Midbrain (tissue), 1 donor: ENCODE measurements around the gene HMCN2.

Source experiments
- DNase-seq: peaks from one replicate; lab custom pipeline; 2025; lab: John Stamatoyannopoulos, UW

The HMCN2 gene

DNA sequence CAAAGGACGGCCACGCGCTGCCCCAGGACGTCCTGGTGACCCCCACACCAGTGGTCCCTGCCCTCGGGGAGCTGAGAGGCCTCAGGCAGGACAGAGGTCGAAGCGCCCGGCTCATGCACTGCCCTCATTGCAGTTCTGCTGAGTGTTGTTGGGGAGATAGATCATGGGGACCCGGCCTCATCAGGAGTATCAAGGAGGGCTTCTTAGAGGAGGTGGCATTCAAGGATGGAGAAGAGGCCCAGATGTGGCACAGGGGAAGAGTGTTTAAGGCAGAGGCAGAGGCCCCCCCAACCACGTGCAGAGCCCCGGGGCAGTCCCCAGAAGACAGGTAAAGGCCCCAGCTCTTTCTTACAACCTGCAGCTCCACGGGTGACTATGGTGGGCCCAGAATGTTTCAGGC, 205.4 kb downstream of the HMCN2 start:
- DNase-seq, result no peak

DNA sequence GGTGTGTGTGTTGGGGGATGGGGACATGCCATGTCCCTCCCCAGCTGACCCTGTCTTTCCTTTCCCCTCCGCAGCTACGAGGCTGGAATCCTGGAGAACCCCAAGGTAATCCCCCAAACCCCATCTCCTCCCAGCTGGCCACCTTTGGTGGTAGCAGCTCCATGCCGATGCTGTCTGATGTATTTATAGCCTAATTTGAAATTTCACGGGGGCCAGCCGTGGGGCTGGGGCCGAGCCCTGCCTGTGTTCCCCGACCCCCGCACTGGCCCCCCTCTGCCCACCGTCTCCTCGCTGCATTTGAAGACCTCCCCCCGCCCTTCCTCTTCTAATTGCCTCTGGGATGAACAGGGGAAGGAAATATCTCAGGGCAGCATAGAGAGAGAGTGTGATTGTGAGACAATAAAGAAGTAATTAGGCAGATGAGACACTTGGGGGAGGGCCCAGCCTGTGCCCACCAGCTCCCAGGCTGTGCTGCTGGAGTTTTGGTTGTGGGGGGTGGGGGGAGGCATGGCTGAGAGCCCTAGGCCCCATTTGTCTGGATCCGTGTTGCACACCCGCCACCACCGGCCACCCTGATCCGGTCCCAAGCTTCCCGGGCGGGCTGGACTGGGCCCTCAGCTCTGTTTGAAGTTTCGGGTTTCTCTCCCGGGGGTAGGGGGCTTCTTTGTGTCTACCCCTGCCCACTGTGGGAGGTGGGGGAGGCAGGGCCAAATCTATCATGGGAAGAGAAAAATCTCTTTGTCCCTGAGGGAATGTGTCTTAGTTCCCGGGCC, 206.0 kb downstream of the HMCN2 start:
- no peak for DNase-seq

DNA sequence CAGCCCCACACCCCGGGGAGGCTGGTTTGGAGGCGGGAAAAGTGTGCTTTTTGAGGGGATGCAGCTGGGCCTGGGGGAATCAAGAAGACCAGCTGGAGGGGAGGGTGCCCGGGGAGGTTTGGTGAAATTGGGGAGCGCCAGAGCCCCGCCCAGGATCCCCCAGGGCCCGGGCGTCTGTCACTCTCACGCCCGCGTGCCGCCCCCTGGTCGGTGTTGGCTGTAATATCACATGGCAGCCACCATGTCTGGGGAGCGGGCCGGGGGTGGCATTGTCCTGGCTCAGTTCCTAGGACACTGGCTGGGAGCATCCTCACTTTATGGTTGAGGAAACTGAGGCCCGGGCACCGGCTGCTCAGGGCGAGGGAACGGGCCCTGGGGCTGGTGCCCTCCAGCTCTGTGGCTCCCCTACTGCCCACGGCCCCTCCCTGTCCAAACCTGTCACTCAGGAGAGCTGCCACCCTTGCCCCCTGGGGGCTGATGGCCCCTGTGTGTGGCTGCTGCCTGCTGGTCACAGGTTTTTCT, 206.7 kb downstream of the HMCN2 start:
- DNase-seq, result no peak

DNA sequence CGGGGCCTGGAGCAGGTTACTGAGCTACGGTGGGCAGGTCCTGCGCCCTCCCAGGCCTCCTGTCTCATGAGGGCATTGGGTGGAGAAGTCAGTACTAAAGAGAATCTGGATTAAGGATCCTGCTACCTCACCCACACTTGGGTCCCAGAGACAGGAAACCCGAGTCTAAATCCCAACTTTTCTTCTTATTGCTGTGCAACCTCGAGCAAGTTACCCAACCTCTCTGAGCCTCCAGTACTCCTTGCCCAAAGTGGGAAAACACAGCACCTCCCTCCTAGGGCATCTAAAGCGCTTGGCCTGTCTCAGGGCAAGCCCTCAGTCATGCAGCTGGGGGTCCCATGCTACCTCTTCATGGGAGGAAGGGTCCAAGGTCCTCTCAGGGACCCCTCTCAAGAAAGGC, 207.4 kb downstream of the HMCN2 start:
- no peak for DNase-seq

DNA sequence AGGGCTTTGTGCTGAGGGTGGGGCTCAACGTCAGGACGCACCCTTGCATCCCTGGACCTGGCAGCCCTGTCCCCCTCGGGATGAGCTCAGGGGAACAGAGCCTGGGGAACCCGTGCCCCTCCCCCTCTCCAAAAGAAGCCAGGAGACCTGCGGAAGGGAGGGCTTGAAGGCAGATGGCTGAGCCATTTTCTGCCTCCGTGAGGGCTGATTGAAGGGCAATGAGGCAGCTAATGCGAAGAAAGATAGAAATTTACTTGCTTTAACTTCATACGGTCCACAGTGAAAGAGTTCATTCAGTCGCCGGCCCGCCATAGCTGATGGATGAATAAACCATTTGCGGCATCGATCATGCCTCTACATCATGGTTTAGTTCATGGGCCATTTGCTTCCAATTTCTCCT, 208.0 kb downstream of the HMCN2 start:
- no peak for DNase-seq

DNA sequence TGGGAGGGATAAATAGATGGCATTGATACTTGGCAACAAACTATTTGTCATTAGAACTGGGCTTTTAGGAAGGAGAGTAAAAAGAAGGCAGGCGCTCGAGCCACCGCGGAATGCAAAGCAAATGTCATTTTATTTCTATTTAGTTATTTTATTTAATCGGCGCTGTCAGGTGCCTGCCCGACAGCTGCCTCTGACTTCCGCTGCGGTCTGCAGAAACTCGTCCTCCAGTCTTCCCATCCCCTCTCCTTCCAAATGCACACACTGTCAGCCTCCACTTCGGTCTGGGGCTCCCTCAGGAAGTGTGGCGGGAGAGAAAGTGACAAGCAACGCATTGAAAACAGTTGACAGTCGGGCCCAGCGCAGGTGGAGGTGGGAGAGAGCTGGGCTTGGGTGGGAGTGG, 208.5 kb downstream of the HMCN2 start:
- no peak for DNase-seq

DNA sequence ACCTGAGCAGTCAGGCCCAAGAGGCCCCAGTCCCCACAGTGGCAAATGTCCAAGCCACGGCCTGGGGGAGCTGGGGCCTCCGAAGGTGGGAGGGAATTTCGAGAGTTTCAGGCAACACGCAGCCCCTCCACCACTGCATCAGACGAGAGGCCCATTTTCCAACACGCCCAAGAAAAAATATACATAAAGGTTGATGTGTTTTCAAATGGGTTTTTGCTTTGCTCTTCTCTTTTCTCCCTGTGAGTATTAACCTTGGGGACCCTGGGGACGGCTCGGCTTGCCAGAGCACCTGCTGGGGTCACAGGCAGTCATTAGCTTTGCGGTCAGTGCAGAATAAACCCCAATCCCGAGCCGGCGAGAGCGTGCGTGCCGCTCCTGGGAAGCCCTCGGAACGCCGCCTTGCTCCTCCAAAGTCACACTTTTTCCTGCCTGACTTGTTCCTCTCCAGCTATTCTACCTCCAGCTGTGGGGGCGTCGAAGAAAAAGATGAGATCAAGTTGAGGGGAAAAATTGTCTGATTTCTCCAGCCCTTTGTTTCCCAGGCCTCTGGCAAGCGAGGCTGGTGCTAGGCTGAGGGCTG, 210.7 kb downstream of the HMCN2 start:
- no peak for DNase-seq

DNA sequence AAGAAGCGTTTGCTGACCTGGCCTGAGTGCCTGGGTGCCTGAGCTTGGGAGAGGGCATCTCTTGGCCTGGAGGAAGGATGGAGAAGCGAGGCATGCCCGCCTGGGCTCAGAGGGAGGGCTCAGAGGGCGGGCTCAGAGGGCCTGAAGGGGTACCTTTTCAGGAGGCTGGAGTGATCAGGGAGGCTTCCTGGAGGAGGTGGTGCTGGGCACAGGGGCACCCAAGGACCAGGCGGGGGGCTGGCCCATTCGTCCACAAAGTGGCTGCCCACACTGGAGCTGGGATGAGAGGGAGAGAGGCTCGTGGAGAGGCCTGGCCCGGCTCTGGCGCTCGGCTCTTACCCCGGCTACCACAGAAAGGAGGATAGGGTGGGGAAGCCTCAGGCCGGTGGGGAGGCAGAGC, 212.0 kb downstream of the HMCN2 start:
- DNase-seq, result no peak

DNA sequence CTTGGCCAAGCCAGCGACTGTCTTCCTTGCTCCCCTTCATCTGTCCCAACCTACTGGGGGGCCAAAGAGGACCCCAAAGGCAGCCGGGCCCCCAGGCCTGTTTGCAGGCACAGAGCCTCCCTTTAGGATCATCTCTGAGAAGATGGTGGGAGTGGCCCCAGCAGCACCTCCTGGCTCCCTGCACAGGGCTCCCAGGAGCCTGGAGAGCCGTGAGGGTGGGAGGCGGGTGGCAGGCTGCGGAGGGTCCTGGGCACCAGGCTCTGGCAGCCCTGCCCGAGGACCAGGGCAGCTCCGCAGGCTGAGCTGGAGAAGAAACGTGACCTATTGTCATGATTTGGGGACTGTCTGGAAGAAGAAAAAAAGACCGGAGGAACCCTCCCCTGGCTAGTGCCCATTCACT, 212.6 kb downstream of the HMCN2 start:
- no peak for DNase-seq

DNA sequence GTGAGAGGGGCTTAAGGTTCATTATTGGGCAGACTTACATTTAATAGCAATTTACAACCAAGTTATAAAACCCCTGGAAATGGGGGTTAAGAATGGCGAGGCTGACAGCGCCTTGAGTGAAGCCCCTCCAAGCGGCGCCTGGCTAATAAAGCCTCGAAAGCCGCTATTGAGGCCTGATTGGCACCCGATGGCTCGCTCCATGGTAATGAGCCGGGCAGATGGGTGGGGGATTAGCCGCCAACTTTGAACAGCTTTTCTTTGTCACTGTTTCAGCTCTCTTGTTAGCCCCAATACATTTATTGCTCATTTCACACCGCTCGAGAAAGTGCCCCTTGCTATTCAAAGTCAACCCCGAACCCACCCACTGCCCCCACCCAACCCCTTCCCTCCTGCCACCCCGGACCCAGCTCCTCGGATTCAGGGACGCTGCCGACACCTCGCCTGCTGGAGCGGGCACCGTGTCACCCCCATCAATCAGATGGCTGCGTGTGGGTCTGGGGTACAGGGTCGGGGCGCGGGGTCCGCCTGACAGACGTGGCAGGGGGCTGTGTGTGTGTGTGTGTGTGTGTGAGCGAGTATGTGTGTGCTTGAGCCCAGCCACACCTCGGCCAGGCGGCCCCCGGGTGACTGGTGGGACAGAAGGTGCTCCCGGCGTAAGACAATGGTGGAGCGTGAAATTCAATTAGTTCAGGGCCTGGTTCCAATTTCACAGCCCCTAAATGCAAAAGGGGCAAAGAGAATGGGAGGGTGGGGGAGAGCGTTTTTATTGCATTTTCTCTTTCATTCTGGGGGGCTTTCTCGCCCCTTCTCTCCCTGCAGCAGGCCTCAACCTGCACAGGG, 213.4 kb downstream of the HMCN2 start:
- DNase-seq, result no peak

DNA sequence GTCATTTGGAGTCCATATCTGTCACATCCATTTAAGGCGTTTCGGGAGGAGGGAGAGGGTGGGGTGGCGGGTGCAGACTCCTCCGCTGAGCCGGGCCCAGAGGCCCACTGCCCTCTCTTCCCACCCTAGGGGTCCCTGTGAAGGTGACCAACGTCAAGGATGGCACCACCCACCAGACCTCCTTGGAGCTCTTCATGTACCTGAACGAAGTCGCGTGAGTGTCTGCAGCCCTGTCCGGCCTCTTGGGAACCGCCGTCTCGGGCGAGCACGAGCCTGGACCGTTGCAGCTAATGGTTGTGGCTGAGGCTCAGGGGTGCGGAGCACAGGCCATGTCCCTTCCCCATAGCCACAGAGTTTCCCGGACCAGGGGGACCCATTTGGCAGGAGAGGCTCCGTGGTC, 214.0 kb downstream of the HMCN2 start:
- no peak for DNase-seq

DNA sequence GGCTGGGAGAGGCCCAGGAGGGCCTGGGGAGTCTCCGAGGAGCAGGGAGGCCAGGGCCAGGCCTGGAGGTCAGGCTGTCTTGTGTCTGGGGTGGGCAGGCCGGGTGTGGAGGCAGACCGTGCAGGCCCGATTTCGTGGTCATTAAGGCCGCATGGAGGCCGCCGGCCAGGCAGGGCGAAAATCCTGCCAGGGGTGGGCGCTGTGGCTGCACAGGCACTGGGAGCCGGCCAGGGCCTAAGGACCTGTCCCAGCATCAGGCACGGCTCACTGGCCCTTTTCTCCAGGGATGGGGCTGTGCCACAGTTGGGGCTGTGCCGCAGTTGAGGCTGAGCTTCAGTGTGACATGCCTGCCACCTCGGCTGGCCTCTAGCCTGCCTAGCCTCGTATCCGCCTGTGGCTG, 215.1 kb downstream of the HMCN2 start:
- DNase-seq, result no peak

DNA sequence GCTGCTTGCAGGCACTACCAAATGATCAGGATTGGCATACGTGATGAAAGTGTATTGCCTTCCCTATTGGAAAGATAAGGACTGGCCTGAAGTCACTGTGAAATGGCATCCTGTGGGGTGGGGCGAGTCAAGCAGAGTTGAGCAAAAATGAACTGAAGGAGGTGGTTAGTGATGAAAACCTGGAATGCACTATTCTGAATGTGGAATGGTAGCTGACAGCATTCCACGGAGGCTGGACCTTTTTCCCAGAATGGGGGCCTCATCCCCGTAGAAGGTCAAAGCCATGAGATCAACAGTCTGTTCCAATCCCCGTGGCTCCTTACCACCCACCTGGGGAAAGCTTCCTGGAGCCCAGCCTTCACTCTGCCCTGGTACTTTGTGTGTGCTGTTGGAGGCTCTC, 216.9 kb downstream of the HMCN2 start:
- no peak for DNase-seq

DNA sequence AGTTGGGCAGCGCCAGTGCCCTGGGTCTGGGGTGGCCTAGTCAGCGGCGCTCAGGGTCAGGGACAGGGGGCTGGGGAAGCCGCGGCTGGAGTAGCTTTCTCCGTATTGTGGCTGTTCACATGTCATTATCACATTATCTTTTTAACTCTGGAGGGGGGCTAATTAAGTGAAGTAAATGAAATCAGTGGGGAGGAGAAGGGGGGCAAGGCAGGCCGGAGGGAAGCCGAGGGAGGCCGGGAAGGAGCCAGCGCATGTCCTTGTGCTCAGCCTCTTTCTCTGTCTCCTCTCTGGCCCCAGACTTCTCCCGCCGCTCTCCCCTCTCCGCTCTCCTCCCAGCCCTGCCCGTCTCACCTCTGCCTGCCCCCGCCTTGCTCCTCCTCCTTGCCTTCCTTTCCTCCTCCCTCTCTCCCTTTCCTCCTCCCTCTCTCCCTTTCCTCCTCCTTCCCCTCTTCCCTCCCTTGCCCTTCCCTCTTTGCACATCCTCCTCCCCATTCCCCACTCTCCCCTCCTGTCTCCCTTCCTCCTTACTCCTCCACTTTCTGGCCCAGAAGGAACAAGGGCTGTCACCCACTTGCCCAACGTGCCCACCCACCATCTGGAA, 217.9 kb downstream of the HMCN2 start:
- DNase-seq, result no peak
